Mesothelial cell of epicardium (in vitro differentiated cells): ENCODE measurements around the gene SIDT1. TPM values are rescaled to one million over a fixed set of nuclear protein-coding genes. Genes with fewer than 3 reads are reported as not detected.

Experiments used
- DNase-seq, 2 experiments: peaks; one replicate each; pipeline ENCODE4 v3.0.0; 2021; ENCODE audit warnings: low spot score in 2 of 2; ENCODE audit not compliant: unreplicated experiment in 2 of 2
- H3K27ac Mint-ChIP-seq: 2 replicates; pipeline ENCODE4 v1.8.0; 2021; ENCODE audit warnings: mixed read lengths
- H3K27me3 Mint-ChIP-seq: 2 replicates; pipeline ENCODE4 v1.8.0; 2021; ENCODE audit warnings: low read depth, mixed read lengths
- H3K36me3 Mint-ChIP-seq: 2 replicates; pipeline ENCODE4 v1.8.0; 2021; ENCODE audit warnings: mixed read lengths
- H3K4me1 Mint-ChIP-seq: 2 replicates; pipeline ENCODE4 v1.8.0; 2021; ENCODE audit warnings: mixed read lengths
- H3K4me3 Mint-ChIP-seq: 2 replicates; pipeline ENCODE4 v1.8.0; 2021; ENCODE audit warnings: mild to moderate bottlenecking, moderate library complexity, mixed read lengths
- H3K9me3 Mint-ChIP-seq: 2 replicates; pipeline ENCODE4 v1.8.0; 2021; ENCODE audit warnings: mixed read lengths
- total RNA-seq: library from RNA; stranded (reverse); gene quantifications from 3 replicates; pipeline ENCODE4 v1.2.1, GENCODE V29; 2021
- TF ChIP-seq, protein P1 (sequence below): fragments of 200-600 bp; sonication (generic); IDR thresholded peaks from one replicate; pipeline ENCODE4 v1.5.0; 2021; ENCODE audit warnings: antibody characterized with exemption; ENCODE audit not compliant: unreplicated experiment

Gene SIDT1
- total RNA-seq, 1 donor from 2014 or later: not detected

DNA sequence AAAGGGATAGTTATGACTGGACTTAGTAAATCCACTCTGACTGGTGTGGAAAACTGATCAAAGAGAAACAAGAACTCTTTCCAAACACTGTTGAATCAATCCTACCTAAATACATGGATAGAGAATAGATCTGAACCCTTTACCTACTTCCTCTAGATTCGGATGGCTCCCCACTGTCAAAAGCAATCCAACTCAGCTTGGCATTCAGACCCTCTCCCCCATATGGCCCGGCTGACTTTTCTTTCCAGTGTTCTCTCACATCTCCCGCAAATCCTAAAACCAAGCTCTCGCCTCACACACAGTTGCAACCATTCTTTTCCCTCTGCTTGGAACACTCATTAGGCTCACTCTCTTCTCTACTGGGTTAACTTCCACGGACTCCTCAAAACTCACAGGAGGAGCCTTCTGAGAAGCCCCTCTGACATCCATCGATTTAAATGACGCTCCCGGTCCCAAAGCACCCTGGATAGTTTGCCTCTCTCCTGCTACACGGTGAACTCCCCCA is 18.0 kb upstream of the SIDT1 start:
- Mint-ChIP-seq H3K4me3 (no peak overlapping the region), H3K27me3 (peaks cover 24% of the 10 kb centered on the region), H3K36me3 (peaks cover 13% of the 10 kb centered on the region), H3K27ac (no peak overlapping the region), H3K4me1 (no peaks in the 10 kb centered on the region), H3K9me3 (peaks cover 18% of the 10 kb centered on the region)
- TF ChIP-seq, protein P1, sequence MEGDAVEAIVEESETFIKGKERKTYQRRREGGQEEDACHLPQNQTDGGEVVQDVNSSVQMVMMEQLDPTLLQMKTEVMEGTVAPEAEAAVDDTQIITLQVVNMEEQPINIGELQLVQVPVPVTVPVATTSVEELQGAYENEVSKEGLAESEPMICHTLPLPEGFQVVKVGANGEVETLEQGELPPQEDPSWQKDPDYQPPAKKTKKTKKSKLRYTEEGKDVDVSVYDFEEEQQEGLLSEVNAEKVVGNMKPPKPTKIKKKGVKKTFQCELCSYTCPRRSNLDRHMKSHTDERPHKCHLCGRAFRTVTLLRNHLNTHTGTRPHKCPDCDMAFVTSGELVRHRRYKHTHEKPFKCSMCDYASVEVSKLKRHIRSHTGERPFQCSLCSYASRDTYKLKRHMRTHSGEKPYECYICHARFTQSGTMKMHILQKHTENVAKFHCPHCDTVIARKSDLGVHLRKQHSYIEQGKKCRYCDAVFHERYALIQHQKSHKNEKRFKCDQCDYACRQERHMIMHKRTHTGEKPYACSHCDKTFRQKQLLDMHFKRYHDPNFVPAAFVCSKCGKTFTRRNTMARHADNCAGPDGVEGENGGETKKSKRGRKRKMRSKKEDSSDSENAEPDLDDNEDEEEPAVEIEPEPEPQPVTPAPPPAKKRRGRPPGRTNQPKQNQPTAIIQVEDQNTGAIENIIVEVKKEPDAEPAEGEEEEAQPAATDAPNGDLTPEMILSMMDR: no peak
- DNase-seq: no peak

DNA sequence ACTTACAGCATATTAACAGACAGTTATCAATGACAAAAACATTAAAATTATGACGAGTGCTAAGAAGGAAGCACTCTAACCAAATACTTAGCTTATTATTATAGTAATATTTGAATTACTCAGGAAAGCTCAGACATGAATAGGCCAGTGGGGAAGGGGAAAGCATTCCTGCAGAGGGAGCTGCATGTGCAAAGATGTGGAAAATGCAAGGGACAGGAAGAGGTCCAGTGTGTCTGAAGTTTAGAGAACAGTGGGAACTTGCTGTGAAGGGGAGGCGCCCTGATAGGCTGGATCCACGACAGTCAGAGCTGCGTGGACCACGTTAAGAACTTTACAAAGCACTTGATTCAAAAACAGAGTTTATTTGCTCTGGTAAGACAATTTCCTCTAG is 16.2 kb upstream of the SIDT1 start:
- Mint-ChIP-seq H3K4me3 (no peak overlapping the region), H3K27ac (no peak overlapping the region)

DNA sequence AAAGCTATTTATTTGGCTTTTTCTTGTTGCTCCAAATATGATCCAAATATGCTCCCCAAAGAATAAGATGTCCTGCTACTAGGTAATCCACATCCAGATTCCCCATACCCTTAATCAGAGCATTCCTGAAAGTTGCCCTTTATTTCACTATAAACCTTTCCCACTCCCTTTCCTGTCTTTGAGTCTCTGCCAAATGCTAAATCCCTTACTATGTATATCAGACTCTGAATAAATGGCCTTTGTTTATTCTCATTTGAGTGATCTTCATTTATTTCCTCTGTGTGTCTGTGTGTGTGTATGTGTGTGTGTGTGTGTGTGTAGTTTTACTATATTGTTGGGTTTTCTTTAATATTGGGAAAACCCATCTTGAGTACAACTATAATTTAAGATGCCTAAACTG is 10.4 kb upstream of the SIDT1 start:
- Mint-ChIP-seq H3K9me3 (peaks cover 5% of the 10 kb centered on the region), H3K27me3 (peaks cover 84% of the 10 kb centered on the region), H3K4me3 (no peak overlapping the region), H3K36me3 (no peaks in the 10 kb centered on the region), H3K4me1 (no peaks in the 10 kb centered on the region), H3K27ac (no peak overlapping the region)
- DNase-seq: no peak
- TF ChIP-seq, protein P1: no peak

More for the DNA sequence above, 16.2 kb upstream of the SIDT1 start:
- Mint-ChIP-seq H3K36me3 (peaks cover 3% of the 10 kb centered on the region), H3K27me3 (peaks cover 35% of the 10 kb centered on the region), H3K4me1 (no peaks in the 10 kb centered on the region), H3K9me3 (peaks cover 5% of the 10 kb centered on the region)
- no peak for DNase-seq
- TF ChIP-seq, protein P1: no peak

DNA sequence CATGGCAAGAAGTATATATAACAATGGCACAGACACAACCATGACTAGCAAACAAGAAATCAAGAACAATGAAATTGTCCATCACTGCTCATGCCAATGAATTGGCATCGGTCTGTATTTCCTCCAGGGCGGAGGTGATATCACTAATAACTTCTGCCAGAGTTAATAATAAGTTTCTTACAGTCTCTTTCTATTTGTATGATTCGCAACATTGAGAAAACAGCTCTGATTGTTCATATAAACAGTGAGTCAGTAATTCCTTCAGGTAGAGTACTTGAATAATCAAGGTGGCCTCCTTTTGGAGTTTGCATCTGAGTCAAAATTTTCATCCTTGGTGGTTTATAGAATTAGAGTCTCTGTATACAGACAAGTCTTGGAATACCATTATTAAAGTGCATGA is 9.1 kb upstream of the SIDT1 start:
- Mint-ChIP-seq H3K27ac (no peak overlapping the region), H3K9me3 (no peaks in the 10 kb centered on the region), H3K36me3 (no peaks in the 10 kb centered on the region), H3K27me3 (peaks cover 87% of the 10 kb centered on the region), H3K4me1 (no peaks in the 10 kb centered on the region), H3K4me3 (no peak overlapping the region)
- TF ChIP-seq, protein P1: no peak
- DNase-seq: no peak

DNA sequence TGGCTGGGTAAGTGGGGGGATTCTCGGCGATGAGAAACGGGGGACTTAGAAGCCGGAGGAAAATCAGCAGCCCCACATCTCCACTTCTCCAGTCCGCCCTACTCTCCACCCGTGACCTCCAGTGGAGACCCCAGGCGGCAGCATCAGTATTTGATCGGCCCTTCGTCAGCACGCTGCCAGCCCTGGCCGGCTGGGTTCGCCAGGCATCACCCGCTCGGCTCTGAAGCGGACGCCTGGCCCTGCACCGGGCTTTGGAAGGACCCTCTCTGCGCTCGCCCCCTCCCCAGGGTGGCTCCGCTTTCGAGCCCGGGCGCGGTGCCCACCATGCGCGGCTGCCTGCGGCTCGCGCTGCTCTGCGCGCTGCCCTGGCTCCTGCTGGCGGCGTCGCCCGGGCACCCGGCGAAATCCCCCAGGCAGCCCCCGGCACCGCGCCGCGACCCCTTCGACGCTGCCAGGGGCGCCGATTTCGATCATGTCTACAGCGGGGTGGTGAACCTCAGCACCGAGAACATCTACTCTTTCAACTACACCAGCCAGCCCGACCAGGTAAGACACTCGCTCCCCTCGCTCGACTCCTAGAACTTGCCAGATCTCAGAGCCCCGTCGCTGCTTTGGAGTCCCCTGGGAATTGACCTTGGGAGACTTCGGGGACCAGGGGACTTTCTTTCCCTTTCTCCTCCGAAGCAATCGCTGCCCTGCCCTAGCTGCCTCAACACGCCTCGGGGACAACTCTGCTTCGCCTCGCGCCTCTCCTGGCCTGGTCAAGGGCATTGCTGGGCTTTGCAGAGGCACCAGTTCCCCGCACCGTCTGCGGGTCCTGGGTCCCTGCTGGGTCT is 561 bp downstream of the SIDT1 start:
- peaks cover 26% of the 10 kb centered on the region for H3K4me1 Mint-ChIP-seq
- H3K27ac Mint-ChIP-seq: no peak overlapping the region
- H3K4me3 Mint-ChIP-seq: peak overlapping the region; percentile 67
- peak in 1 of 2 experiments; percentile 49 for DNase-seq
- peaks cover 97% of the 10 kb centered on the region for H3K27me3 Mint-ChIP-seq
- H3K36me3 Mint-ChIP-seq: no peaks in the 10 kb centered on the region
- TF ChIP-seq, protein P1: no peak
- no peaks in the 10 kb centered on the region for H3K9me3 Mint-ChIP-seq
